Fibroblast of pulmonary artery (primary cell): ENCODE results near the gene LRRC4.

Experiments used
- DNase-seq: peaks from one replicate; pipeline ENCODE4 v3.0.0-alpha.2; 2010; ENCODE audit warnings: low read depth
- H3K4me3 ChIP-seq: replicated peaks from 2 replicates; pipeline ENCODE4 v1.5.1; 2011; ENCODE audit warnings: low read depth, mild to moderate bottlenecking, control low read depth, low read length, moderate library complexity
- CTCF ChIP-seq: IDR thresholded peaks from 2 replicates; pipeline ENCODE4 v1.5.1; 2011; ENCODE audit warnings: mild to moderate bottlenecking, control low read depth, low read length, inconsistent platforms; ENCODE audit errors: missing control alignments

Gene LRRC4

GRCh38 chr7:128003167-128003566 is 28.1 kb downstream of the LRRC4 start:
- TF ChIP-seq CTCF: no peak
- H3K4me3 ChIP-seq: no peak overlapping the region
- no peak for DNase-seq

- no peak for DNase-seq
- H3K4me3 ChIP-seq: no peak overlapping the region
- no peak for TF ChIP-seq CTCF
Observed at GRCh38 chr7:128000854-128001265, 30.4 kb downstream of the LRRC4 start.

DNA sequence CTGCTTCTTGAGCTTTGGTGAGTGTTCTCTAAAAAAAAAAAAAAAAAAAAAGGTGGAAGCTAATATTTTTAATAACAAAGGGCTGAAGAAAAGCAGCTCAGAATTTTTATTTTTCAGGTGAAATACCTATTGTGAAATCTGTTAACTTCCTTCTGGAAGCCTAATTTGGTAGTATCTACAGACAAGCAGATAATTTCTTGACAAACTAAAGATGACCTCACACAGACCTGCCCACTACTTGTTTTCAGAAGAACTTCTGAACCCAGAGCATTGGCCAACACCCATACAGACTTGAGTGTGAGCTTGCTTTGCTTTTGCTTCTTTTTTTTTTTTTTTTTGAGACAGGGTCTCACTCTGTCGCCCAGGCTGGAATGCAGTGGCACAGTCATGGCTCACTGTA is 31.2 kb downstream of the LRRC4 start:
- DNase-seq: peak; percentile 29
- H3K4me3 ChIP-seq: no peak overlapping the region
- no peak for TF ChIP-seq CTCF

DNA sequence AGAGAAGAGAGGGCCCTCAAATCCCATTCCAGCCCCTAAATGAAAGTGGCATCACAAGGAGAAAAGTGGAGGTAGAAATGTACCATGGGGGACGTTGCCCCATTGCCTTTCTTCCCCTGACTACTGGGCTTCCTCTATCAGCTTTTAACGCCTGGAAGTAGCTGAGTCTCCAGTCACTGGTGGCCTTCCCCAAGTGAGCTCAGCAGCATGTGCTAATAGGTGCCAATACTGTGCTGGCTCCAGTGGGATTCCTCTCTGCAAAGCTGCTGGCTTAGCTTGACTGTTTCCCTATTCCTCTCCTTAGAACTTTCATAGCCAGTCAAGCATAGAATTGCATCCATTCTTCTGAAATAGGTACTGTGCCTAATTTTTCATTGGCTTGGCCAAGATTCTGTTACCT is 32.6 kb downstream of the LRRC4 start:
- DNase-seq: no peak
- no peak for TF ChIP-seq CTCF
- no peak overlapping the region for H3K4me3 ChIP-seq

- H3K4me3 ChIP-seq: no peak overlapping the region
- peak; percentile 16 for DNase-seq
- TF ChIP-seq CTCF: no peak
Observed at GRCh38 chr7:127997226-127997922, 33.9 kb downstream of the LRRC4 start.

- no peak for DNase-seq
- TF ChIP-seq CTCF: no peak
- H3K4me3 ChIP-seq: no peak overlapping the region
Observed at GRCh38 chr7:127996253-127997071, 34.8 kb downstream of the LRRC4 start.
